Psoas muscle (tissue), 8 donors: ENCODE data around the gene ESR2. TPM values are rescaled to one million over a fixed set of nuclear protein-coding genes. Genes with fewer than 3 reads are reported as not detected.
A peak's percentile ranks its signal among the peaks of the same experiment; 100 is the strongest.

Experiments used
- ATAC-seq, 4 donors: fragments of 200-7000 bp; cut with Tn5 transposase; one replicate each; pipeline ENCODE4 v1.9.1; 2020; ENCODE audit warnings: moderate library complexity in 3 of 4, mild to moderate bottlenecking in 2 of 4
- DNase-seq, 2 donors: peaks; one replicate each; pipeline ENCODE4 v3.0.0-alpha.2; 2020
- H3K27ac ChIP-seq: fragments of 200-600 bp; one replicate; pipeline ENCODE4 v1.8.0; 2022
- H3K27me3 ChIP-seq, 3 donors: fragments of 200-600 bp in 1 of 3; one replicate each; pipeline versions ENCODE4 v1.6.1 to v1.8.0; 2013 to 2022; ENCODE audit warnings: low read length in 2 of 3, mild to moderate bottlenecking in 2 of 3, moderate library complexity in 1 of 3; ENCODE audit not compliant: insufficient read depth in 3 of 3
- H3K36me3 ChIP-seq, 2 donors: fragments of 200-600 bp in 1 of 2; one replicate each; pipeline versions ENCODE4 v1.6.1 to v1.8.0; 2013 to 2022; ENCODE audit warnings: low read depth in 1 of 2, mild to moderate bottlenecking in 1 of 2, moderate library complexity in 1 of 2; ENCODE audit not compliant: insufficient read depth in 1 of 2
- H3K4me1 ChIP-seq: fragments of 200-600 bp; one replicate; pipeline ENCODE4 v1.8.0; 2022
- H3K4me3 ChIP-seq: fragments of 200-600 bp; one replicate; pipeline ENCODE4 v1.8.0; 2022; ENCODE audit warnings: mild to moderate bottlenecking
- H3K9me3 ChIP-seq: fragments of 200-600 bp; one replicate; pipeline ENCODE4 v1.8.0; 2022
- CTCF ChIP-seq: fragments of 200-600 bp; IDR thresholded peaks from one replicate; pipeline ENCODE4 v1.8.0; 2022; ENCODE audit warnings: antibody characterized with exemption
- WGBS, 3 donors: extraction: QIAGEN DNeasy Blood & Tissue Kit; methylation state at CpG; one replicate each; pipeline versions ENCODE4 v1.1.6 to v1.1.7; 2013; 5-methylcytosine and 5-hydroxymethylcytosine counted together
- intact Hi-C, 2 donors: fragments of 100-400 bp; cut with DNase I; formaldehyde crosslinking; loops; one replicate each; pipeline versions ENCODE4 v1.11.0 to v1.14.2; 2022
- polyA plus RNA-seq, 3 donors: library from polyadenylated mRNA; stranded (reverse); fragments of 200-250 nt; gene quantifications; one replicate each; pipeline ENCODE4 v1.2.3, GENCODE V29; 2013
- total RNA-seq, 4 donors: library from RNA; stranded (reverse); fragmentation: NEBNext Ultra II Directional in 2 of 4; extraction: Animal tissue kit (Norgen Biotek cat#: 25700) in 2 of 4; gene quantifications; one replicate each; pipeline versions ENCODE4 v1.2.1 to v1.2.4, GENCODE V29; 2021 to 2023
- donor health status: healthy with polysubstance abuse.
- donor health status: DM: no; HTN: no; CAD: no; lungs with moderate emphysema.
- donor health status: Bipolar disorder and iron deficiency.
- donor health status: healthy.
- donor health status: DM: yes; HTN: yes; CAD: no.
- donor health status: DM: no; HTN: no; CAD: no.
- donor health status: DM: no; HTN: no; CAD: no.
- donor health status: DM: yes; HTN: yes; CAD: no.

Gene ESR2
- total and polyA plus RNA-seq, 7 donors: 0.21 to 1.5 (median 0.77) TPM; not detected in 2

- Histone ChIP-seq H3K9me3 (no peaks in the 10 kb centered on the region), H3K4me1 (no peaks in the 10 kb centered on the region), H3K27me3 (no peaks in the 10 kb centered on the region), H3K36me3 (peaks cover 0 to 69% of the 10 kb centered on the region in 2 donors), H3K27ac (no peak overlapping the region), H3K4me3 (no peak overlapping the region)
- ATAC-seq (no peak), DNase-seq (no peak)
- 91% methylated on average over 4 of the region's 4 CpGs for WGBS, 3 donors
- intact Hi-C loops: no loop called here
- no peak for TF ChIP-seq CTCF
These were observed 201.8 kb downstream of the ESR2 start for GRCh38 chr14:64092338-64092737.

DNA sequence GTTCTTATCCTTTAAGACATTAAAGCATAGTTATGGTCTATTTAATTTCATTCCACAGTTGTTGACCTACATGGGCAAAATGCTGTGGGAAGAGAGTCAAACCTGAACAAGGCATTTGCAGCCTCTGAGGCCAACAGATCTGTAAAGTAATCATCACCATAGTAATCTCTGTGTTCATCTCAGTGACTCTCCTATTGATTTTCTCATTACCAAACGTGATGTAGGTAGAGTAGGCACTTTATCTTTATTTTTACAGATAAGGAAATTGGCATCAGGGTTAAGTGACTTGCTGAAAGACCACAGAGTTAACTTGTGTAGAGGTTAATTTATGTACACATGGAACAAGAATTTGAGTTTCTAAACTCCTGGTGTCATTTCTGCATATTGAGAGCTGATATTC, 203.0 kb downstream of the ESR2 start:
- WGBS, 3 donors: 95% methylated on average over 1 of the region's 1 CpG
- no peak overlapping the region for H3K27ac ChIP-seq
- no peak for TF ChIP-seq CTCF
- peaks cover 0 to 58% of the 10 kb centered on the region in 2 donors for H3K36me3 ChIP-seq
- no peak overlapping the region for H3K4me3 ChIP-seq
- H3K9me3 ChIP-seq: no peaks in the 10 kb centered on the region
- no peaks in the 10 kb centered on the region for H3K27me3 ChIP-seq
- ATAC-seq (no peak), DNase-seq (no peak)
- intact Hi-C loops: no loop called here
- H3K4me1 ChIP-seq: no peaks in the 10 kb centered on the region

DNA sequence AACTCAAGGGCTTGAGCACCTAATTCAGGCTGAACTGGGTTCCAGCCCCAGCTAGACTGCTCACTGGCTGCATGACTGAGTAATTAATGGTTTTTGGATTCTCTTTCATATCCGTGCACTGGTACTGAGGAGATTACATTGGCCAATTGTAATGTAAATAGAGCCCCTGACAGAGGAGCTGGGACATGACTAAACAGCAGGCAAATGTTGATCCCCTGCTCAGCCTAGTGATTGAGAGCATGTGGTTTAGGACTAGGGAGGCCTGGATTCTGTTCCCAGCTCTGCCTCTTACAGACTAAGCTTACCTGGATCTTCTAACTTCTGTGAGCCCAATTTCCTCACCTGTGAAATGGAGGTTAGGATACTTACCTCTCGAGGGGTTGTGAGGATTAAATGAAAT, 204.3 kb downstream of the ESR2 start:
- Histone ChIP-seq H3K27ac (no peak overlapping the region), H3K27me3 (no peaks in the 10 kb centered on the region), H3K36me3 (peaks cover 0 to 52% of the 10 kb centered on the region in 2 donors), H3K4me1 (no peaks in the 10 kb centered on the region), H3K9me3 (no peaks in the 10 kb centered on the region), H3K4me3 (no peak overlapping the region)
- ATAC-seq: no peak
- intact Hi-C loops: no loop called here
- DNase-seq: no peak
- no peak for TF ChIP-seq CTCF
- 75 to 83% (median 77%) methylated on average over 2 of the region's 2 CpGs for WGBS, 3 donors

- ATAC-seq: no peak
- no peak for DNase-seq
- H3K27me3 ChIP-seq: no peaks in the 10 kb centered on the region
- H3K9me3 ChIP-seq: no peaks in the 10 kb centered on the region
- H3K36me3 ChIP-seq: peaks cover 0 to 49% of the 10 kb centered on the region in 2 donors
- H3K4me1 ChIP-seq: no peaks in the 10 kb centered on the region
- TF ChIP-seq CTCF: no peak
- intact Hi-C loops: no loop called here
- no peak overlapping the region for H3K4me3 ChIP-seq
- H3K27ac ChIP-seq: no peak overlapping the region
These were observed 205.6 kb downstream of the ESR2 start for GRCh38 chr14:64088647-64088964.

- Histone ChIP-seq H3K4me1 (peaks cover 15% of the 10 kb centered on the region), H3K9me3 (no peaks in the 10 kb centered on the region), H3K4me3 (no peak overlapping the region), H3K36me3 (peaks cover 3 to 33% of the 10 kb centered on the region in 2 donors), H3K27me3 (no peaks in the 10 kb centered on the region), H3K27ac (peak overlapping the region; percentile 85)
- WGBS, 3 donors: 22 to 46% (median 38%) methylated on average over 7 of the region's 7 CpGs
- DNase-seq (no peak), ATAC-seq (peak; percentile 90 to 96 (median 94))
- intact Hi-C loops: loop anchor here in 1 of 2 donors (5.0 kb wide), 1 partner anchor 34 kb away; no protein-coding TSS in a partner anchor
- no peak for TF ChIP-seq CTCF
These were observed 211.3 kb downstream of the ESR2 start for GRCh38 chr14:64082837-64083236.
